Heart left ventricle (tissue), 16 donors: ENCODE results near the gene FNIP1. TPM values are rescaled to one million over a fixed set of nuclear protein-coding genes. Genes with fewer than 3 reads are reported as not detected.
"Not testable (repeated sequence)": the region's sequence is repeated elsewhere in the genome, so short reads cannot be mapped to it uniquely, and the experiment has no call there.

Experiments
- ATAC-seq, 4 donors: fragments of 200-7000 bp; cut with Tn5 transposase; one replicate each; pipeline ENCODE4 v1.9.1; 2020 to 2022; ENCODE audit warnings: moderate library complexity in 4 of 4, mild to moderate bottlenecking in 3 of 4, moderate number of reproducible peaks in 1 of 4
- DNase-seq, 5 donors: peaks; one replicate each; pipeline ENCODE4 v3.0.0-alpha.2; 2020
- H3K27ac ChIP-seq, 12 donors: fragments of 200-600 bp; sonication (generic) in 4 of 12; one replicate each; pipeline versions ENCODE4 v1.5.0 to v1.8.0; 2016 to 2022; ENCODE audit warnings: mild to moderate bottlenecking in 2 of 12
- H3K27me3 ChIP-seq, 9 donors: fragments of 200-600 bp; sonication (generic) in 2 of 9; one replicate each; pipeline versions ENCODE4 v1.5.1 to v1.8.0; 2016 to 2022; ENCODE audit warnings: mild to moderate bottlenecking in 3 of 9
- H3K36me3 ChIP-seq, 9 donors: fragments of 200-600 bp; sonication (generic) in 2 of 9; one replicate each; pipeline versions ENCODE4 v1.5.0 to v1.8.0; 2018 to 2022; ENCODE audit warnings: mild to moderate bottlenecking in 2 of 9
- H3K4me1 ChIP-seq, 12 donors: fragments of 200-600 bp; sonication (generic) in 4 of 12; one replicate each; pipeline versions ENCODE4 v1.5.0 to v1.8.0; 2016 to 2022; ENCODE audit warnings: mild to moderate bottlenecking in 3 of 12
- H3K4me3 ChIP-seq, 12 donors: fragments of 200-600 bp; sonication (generic) in 4 of 12; one replicate each; pipeline versions ENCODE4 v1.5.0 to v1.8.0; 2017 to 2022; ENCODE audit warnings: mild to moderate bottlenecking in 9 of 12, moderate library complexity in 4 of 12
- H3K9me3 ChIP-seq, 12 donors: fragments of 200-600 bp; sonication (generic) in 4 of 12; one replicate each; pipeline versions ENCODE4 v1.5.0 to v1.8.0; 2016 to 2022; ENCODE audit warnings: mild to moderate bottlenecking in 1 of 12
- CTCF ChIP-seq, 12 donors: fragments of 200-600 bp; sonication (generic) in 4 of 12; IDR thresholded peaks; one replicate each; pipeline versions ENCODE4 v1.5.0 to v1.8.0; 2018 to 2022; ENCODE audit warnings: antibody characterized with exemption in 12 of 12, mild to moderate bottlenecking in 5 of 12
- POLR2A ChIP-seq, 2 donors: fragments of 450-650 bp; IDR thresholded peaks; one replicate each; pipeline ENCODE4 v1.6.1; 2017; ENCODE audit warnings: antibody characterized with exemption in 2 of 2, mild to moderate bottlenecking in 2 of 2, moderate library complexity in 2 of 2
- WGBS, 4 donors: extraction: QIAGEN DNeasy Blood & Tissue Kit in 2 of 4; methylation state at CpG; one replicate each; pipeline versions ENCODE4 v1.1.5 to v1.1.7; 2013 to 2018; 5-methylcytosine and 5-hydroxymethylcytosine counted together
- intact Hi-C, 10 donors: fragments of 100-400 bp; cut with DNase I; formaldehyde crosslinking; loops; one replicate each; pipeline versions ENCODE4 v1.11.1 to v1.14.2; 2022
- polyA plus RNA-seq, 2 donors: library from polyadenylated mRNA; stranded (reverse); fragments of 200-250 nt; gene quantifications; one replicate each; pipeline ENCODE4 v1.2.3, GENCODE V29; 2013
- total RNA-seq, 9 donors: library from RNA; depleted of rRNA in 2 of 9; stranded (reverse); fragments of >200 nt in 2 of 9; fragmentation: NEBNext Ultra II Directional in 3 of 9; extraction: Animal tissue kit (Norgen Biotek cat#: 25700) in 3 of 9; gene quantifications; one replicate each; pipeline versions ENCODE4 v1.1.0 to v1.2.4, GENCODE V29; 2016 to 2023
- donor health status: ischemic (EF 13 %, LVEDD 7.1; RV severe dilation, severe dysfunction).
- donor health status: healthy with polysubstance abuse.
- donor health status: DM: no; HTN: yes; CAD: no.
- donor health status: DM: no; HTN: no; CAD: no.
- donor health status: ischemic (EF 25% LVEDD 6.9; RV normal size, moderate dysfunction).
- donor health status: ischemic (EF 25% LVEDD 5.7; RV mildly dilated, moderate dysfunction).
- donor health status: healthy.
- donor health status: DM: yes; HTN: yes; CAD: no.
- donor health status: ischemic (EF 35%, LVEDD 5.7; RV mildly dilated, moderate dysfunction).
- donor health status: nonischemic (EF 11% LVEDD 7.7; RV severe dilation, severe dysfunction).
- donor health status: DM: yes; HTN: yes; CAD: no.
- donor health status: PGD.
- donor health status: ischemic (EF 29% LVEDD 5.4; RV normal size, mild dysfunction).
- donor health status: nonischemic (EF 23%, LVEDD 6.1; RV moderate dilation, normal function).

FNIP1 gene
- total and polyA plus RNA-seq, 11 donors = 5.6 to 41.3 (median 33.7) TPM

DNA sequence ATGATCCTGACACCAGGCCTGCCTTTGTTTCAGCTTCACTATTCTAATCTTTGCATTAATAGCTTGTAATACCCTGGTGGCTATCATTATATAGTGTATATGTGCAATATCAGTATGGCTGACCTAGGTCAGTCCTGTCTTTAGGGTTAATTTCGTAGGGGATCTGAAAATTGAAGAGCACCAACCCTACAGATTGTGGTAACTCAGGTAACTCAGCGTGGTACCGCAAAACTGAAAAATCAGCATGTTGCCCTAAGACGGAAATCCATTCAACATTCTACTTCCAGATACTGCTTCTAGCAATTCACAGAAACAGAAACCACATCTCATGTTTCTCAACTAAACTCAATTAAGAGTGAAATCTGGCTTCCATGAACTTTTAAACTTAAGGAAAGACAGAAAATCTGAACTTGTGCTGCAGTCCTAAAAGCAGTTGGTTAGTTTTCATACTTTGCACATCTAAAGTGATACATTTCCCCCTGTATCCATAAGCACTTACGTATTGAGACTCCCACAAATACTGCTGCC lies 78.3 kb downstream of the FNIP1 start:
- H3K27ac ChIP-seq = no peak overlapping the region
- ATAC-seq (no peak), DNase-seq (no peak)
- peaks cover 0 to 14% (median 0%) of the 10 kb centered on the region in 12 donors for H3K4me1 ChIP-seq
- peaks cover 0 to 18% (median 0%) of the 10 kb centered on the region in 12 donors for H3K9me3 ChIP-seq
- H3K4me3 ChIP-seq = no peak overlapping the region
- WGBS, 4 donors = 86 to 93% (median 89%) methylated on average over 5 of the region's 5 CpGs
- intact Hi-C loops = no loop called here
- TF ChIP-seq CTCF (IDR thresholded peaks at IDR 0.05) = no peak
- no peak for TF ChIP-seq POLR2A (IDR thresholded peaks at IDR 0.05)
- H3K27me3 ChIP-seq = no peaks in the 10 kb centered on the region
- peaks cover 0 to 50% (median 32%) of the 10 kb centered on the region in 9 donors for H3K36me3 ChIP-seq

DNA sequence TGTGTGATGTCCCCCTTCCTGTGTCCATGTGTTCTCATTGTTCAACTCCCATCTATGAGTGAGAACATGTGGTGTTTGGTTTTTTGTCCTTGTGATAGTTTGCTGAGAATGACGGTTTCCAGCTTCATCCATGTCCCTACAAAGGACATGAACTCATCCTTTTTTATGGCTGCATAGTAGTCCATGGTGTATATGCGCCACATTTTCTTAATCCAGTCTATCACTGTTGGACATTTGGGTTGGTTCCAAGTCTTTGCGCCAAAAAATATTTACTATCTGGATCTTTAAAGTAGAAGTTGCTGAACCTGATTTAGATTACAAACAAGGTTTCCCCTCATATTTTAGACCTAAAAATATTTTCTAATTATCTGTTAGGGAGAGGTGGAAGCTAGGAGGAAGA lies 79.7 kb downstream of the FNIP1 start:
- H3K27me3 ChIP-seq, DNase-seq, H3K4me3 ChIP-seq, H3K4me1 ChIP-seq, H3K27ac ChIP-seq, ATAC-seq, intact Hi-C loops: not testable (repeated sequence)
- Histone ChIP-seq H3K9me3 (peaks cover 0 to 18% (median 0%) of the 10 kb centered on the region in 12 donors), H3K36me3 (peaks cover 0 to 61% (median 32%) of the 10 kb centered on the region in 9 donors)
- 93 to 99% (median 98%) methylated on average over 3 of the region's 3 CpGs for WGBS, 4 donors

DNA sequence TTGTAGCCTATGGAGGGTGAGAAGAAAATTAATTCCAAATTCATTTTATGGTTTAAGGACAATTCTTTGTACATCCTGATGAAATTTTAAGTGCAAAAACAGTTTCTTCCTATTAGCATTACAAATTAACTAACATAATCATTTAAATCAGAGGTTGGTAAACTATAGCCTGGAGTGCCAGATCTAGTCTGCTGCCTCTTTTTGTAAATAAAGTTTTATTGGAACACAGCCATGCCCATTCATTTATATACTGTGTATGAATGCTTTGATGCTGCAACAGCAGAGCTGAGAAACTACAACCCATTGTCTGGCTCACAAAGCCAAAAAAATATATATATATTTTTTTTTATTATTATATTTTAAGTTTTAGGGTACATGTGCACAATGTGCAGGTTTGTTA lies 80.2 kb downstream of the FNIP1 start:
- TF ChIP-seq POLR2A (IDR thresholded peaks at IDR 0.05) (no peak), CTCF (IDR thresholded peaks at IDR 0.05) (no peak)
- Histone ChIP-seq H3K27me3 (no peaks in the 10 kb centered on the region), H3K4me1 (peaks cover 0 to 10% (median 0%) of the 10 kb centered on the region in 12 donors), H3K9me3 (peaks cover 0 to 18% (median 0%) of the 10 kb centered on the region in 12 donors), H3K36me3 (peaks cover 0 to 64% (median 32%) of the 10 kb centered on the region in 9 donors), H3K27ac (no peak overlapping the region), H3K4me3 (no peak overlapping the region)
- ATAC-seq (no peak), DNase-seq (no peak)
- intact Hi-C loops = no loop called here

- Histone ChIP-seq H3K9me3 (no peaks in the 10 kb centered on the region), H3K36me3 (peaks cover 0 to 77% (median 37%) of the 10 kb centered on the region in 9 donors), H3K27me3 (no peaks in the 10 kb centered on the region), H3K4me3 (no peak overlapping the region), H3K4me1 (peaks cover 0 to 13% (median 0%) of the 10 kb centered on the region in 12 donors), H3K27ac (no peak overlapping the region)
- WGBS, 4 donors = 95 to 97% (median 96%) methylated on average over 8 of the region's 8 CpGs
- TF ChIP-seq POLR2A (IDR thresholded peaks at IDR 0.05) (no peak), CTCF (IDR thresholded peaks at IDR 0.05) (no peak)
- ATAC-seq (no peak), DNase-seq (no peak)
- intact Hi-C loops = no loop called here
Observed at GRCh38 chr5:131710391-131710790, 86.4 kb downstream of the FNIP1 start.

DNA sequence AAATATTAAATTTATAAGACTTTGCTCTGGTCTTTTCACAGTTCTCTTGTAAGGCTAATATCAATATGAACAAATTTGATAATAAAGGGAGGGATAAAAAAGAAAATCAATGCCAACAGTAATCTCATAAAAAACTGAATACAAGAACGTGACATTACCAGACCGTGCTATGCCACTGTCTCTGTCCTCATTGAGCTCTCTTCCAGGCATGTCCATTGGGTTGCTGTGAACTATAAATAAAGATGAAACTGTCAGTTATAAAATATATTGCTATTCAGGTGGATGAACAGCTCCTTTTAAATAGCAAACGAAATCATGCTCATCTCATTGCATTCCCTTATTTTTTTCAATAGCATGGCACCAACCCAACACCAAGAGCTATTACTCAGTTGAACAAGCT lies 87.8 kb downstream of the FNIP1 start:
- H3K27me3 ChIP-seq = no peaks in the 10 kb centered on the region
- peaks cover 0 to 77% (median 40%) of the 10 kb centered on the region in 9 donors for H3K36me3 ChIP-seq
- H3K4me3 ChIP-seq = no peak overlapping the region
- DNase-seq (no peak), ATAC-seq (peak in 1 of 4 donors; percentile 58)
- H3K9me3 ChIP-seq = no peaks in the 10 kb centered on the region
- TF ChIP-seq POLR2A (IDR thresholded peaks at IDR 0.05) (no peak), CTCF (IDR thresholded peaks at IDR 0.05) (no peak)
- no peak overlapping the region for H3K27ac ChIP-seq
- intact Hi-C loops = loop anchor here in 3 of 10 donors (10.0 kb wide), 1 partner anchor 86 kb away; the partner anchor contains the start of gene FNIP1 (in 3 of the 3)
- H3K4me1 ChIP-seq = peaks cover 0 to 13% (median 0%) of the 10 kb centered on the region in 12 donors
- 59 to 76% (median 71%) methylated on average over 3 of the region's 3 CpGs for WGBS, 4 donors
